ENCODE data around the gene ZNF546.

ZNF546 gene

GRCh38 chr19:39986643-39987042, 10.2 kb upstream of the ZNF546 start:
- Histone ChIP-seq H4K8ac (ENCODE audit: low read depth, low read length) (no peak overlapping the region), H3K4me3 (ENCODE audit: low read depth, low read length) (no peak overlapping the region), H3K4me2 (ENCODE audit: low read length) (no peak overlapping the region), H3K36me3 (ENCODE audit: control insufficient read depth in 1 of 2, insufficient read depth in 2 of 2, low read length in 2 of 2) (peaks cover 3 to 5% of the 10 kb centered on the region in 2 experiments), H3K79me2 (ENCODE audit: control insufficient read depth, insufficient read depth, low read length, poor library complexity) (no peaks in the 10 kb centered on the region), H2AK5ac (ENCODE audit: low read length) (no peak overlapping the region), H3K9me3 (ENCODE audit: insufficient read depth, low read depth, low read length) (no peaks in the 10 kb centered on the region), H3K27me3 (ENCODE audit: insufficient read depth, low read length) (no peaks in the 10 kb centered on the region), H3K79me1 (ENCODE audit: low read length) (no peaks in the 10 kb centered on the region), H3K23ac (ENCODE audit: low read length) (no peak overlapping the region), H2BK5ac (ENCODE audit: low read depth, low read length, poor library complexity) (no peak overlapping the region), H2BK120ac (ENCODE audit: insufficient read depth, low read length, poor library complexity) (no peak overlapping the region), H3K14ac (ENCODE audit: low read length) (no peak overlapping the region), H3K4ac (ENCODE audit: low read depth, low read length) (no peak overlapping the region), H4K91ac (ENCODE audit: low read depth, low read length) (no peak overlapping the region), H3K9ac (ENCODE audit: low read length) (no peak overlapping the region), H4K12ac (ENCODE audit: low read depth, low read length) (no peak overlapping the region), H3K27ac (ENCODE audit: low read depth, low read length) (no peak overlapping the region), H2AFZ (ENCODE audit: insufficient read depth, low read length, poor library complexity) (no peak overlapping the region), H2BK12ac (ENCODE audit: low read length) (no peak overlapping the region), H3K4me1 (ENCODE audit: control insufficient read depth in 1 of 2, insufficient read depth in 2 of 2, low read length in 2 of 2) (no peaks in the 10 kb centered on the region), H3K18ac (ENCODE audit: low read length) (no peak overlapping the region)
- no peak for DNase-seq

- Histone ChIP-seq H3K36me3 (ENCODE audit: control insufficient read depth in 1 of 2, insufficient read depth in 2 of 2, low read length in 2 of 2) (peaks cover 0 to 2% of the 10 kb centered on the region in 2 experiments), H3K79me1 (ENCODE audit: low read length) (no peaks in the 10 kb centered on the region), H3K4me2 (ENCODE audit: low read length) (no peak overlapping the region), H3K27ac (ENCODE audit: low read depth, low read length) (no peak overlapping the region), H4K91ac (ENCODE audit: low read depth, low read length) (no peak overlapping the region), H2BK120ac (ENCODE audit: insufficient read depth, low read length, poor library complexity) (no peak overlapping the region), H3K79me2 (ENCODE audit: control insufficient read depth, insufficient read depth, low read length, poor library complexity) (no peaks in the 10 kb centered on the region), H3K9me3 (ENCODE audit: insufficient read depth, low read depth, low read length) (no peaks in the 10 kb centered on the region), H3K27me3 (ENCODE audit: insufficient read depth, low read length) (no peaks in the 10 kb centered on the region), H3K4me1 (ENCODE audit: control insufficient read depth in 1 of 2, insufficient read depth in 2 of 2, low read length in 2 of 2) (no peaks in the 10 kb centered on the region), H3K4ac (ENCODE audit: low read depth, low read length) (no peak overlapping the region), H2BK12ac (ENCODE audit: low read length) (no peak overlapping the region), H3K4me3 (ENCODE audit: low read depth, low read length) (no peak overlapping the region), H2BK5ac (ENCODE audit: low read depth, low read length, poor library complexity) (no peak overlapping the region), H2AFZ (ENCODE audit: insufficient read depth, low read length, poor library complexity) (no peak overlapping the region), H3K9ac (ENCODE audit: low read length) (no peak overlapping the region), H4K12ac (ENCODE audit: low read depth, low read length) (no peak overlapping the region), H3K18ac (ENCODE audit: low read length) (no peak overlapping the region), H3K23ac (ENCODE audit: low read length) (no peak overlapping the region), H2AK5ac (ENCODE audit: low read length) (no peak overlapping the region), H3K14ac (ENCODE audit: low read length) (no peak overlapping the region), H4K8ac (ENCODE audit: low read depth, low read length) (no peak overlapping the region)
- no peak for DNase-seq
Observed at GRCh38 chr19:39987167-39987566, 9.7 kb upstream of the ZNF546 start.

- Histone ChIP-seq H3K36me3 (ENCODE audit: control insufficient read depth in 1 of 2, insufficient read depth in 2 of 2, low read length in 2 of 2) (peaks cover 0 to 2% of the 10 kb centered on the region in 2 experiments), H3K18ac (ENCODE audit: low read length) (no peak overlapping the region), H3K79me2 (ENCODE audit: control insufficient read depth, insufficient read depth, low read length, poor library complexity) (no peaks in the 10 kb centered on the region), H2BK12ac (ENCODE audit: low read length) (no peak overlapping the region), H3K23ac (ENCODE audit: low read length) (no peak overlapping the region), H3K4ac (ENCODE audit: low read depth, low read length) (no peak overlapping the region), H2AK5ac (ENCODE audit: low read length) (no peak overlapping the region), H3K4me3 (ENCODE audit: low read depth, low read length) (no peak overlapping the region), H3K4me1 (ENCODE audit: control insufficient read depth in 1 of 2, insufficient read depth in 2 of 2, low read length in 2 of 2) (no peaks in the 10 kb centered on the region), H3K4me2 (ENCODE audit: low read length) (no peak overlapping the region), H3K79me1 (ENCODE audit: low read length) (no peaks in the 10 kb centered on the region), H2AFZ (ENCODE audit: insufficient read depth, low read length, poor library complexity) (no peak overlapping the region), H3K9ac (ENCODE audit: low read length) (no peak overlapping the region), H3K27me3 (ENCODE audit: insufficient read depth, low read length) (no peaks in the 10 kb centered on the region), H3K27ac (ENCODE audit: low read depth, low read length) (no peak overlapping the region), H4K91ac (ENCODE audit: low read depth, low read length) (no peak overlapping the region), H4K12ac (ENCODE audit: low read depth, low read length) (no peak overlapping the region), H2BK120ac (ENCODE audit: insufficient read depth, low read length, poor library complexity) (no peak overlapping the region), H2BK5ac (ENCODE audit: low read depth, low read length, poor library complexity) (no peak overlapping the region), H4K8ac (ENCODE audit: low read depth, low read length) (no peak overlapping the region), H3K14ac (ENCODE audit: low read length) (no peak overlapping the region), H3K9me3 (ENCODE audit: insufficient read depth, low read depth, low read length) (no peaks in the 10 kb centered on the region)
- DNase-seq: no peak
- no CpG with 5 or more reads among the region's 1 CpG for WGBS (ENCODE audit: extremely low coverage, insufficient coverage, insufficient read length)
Observed at GRCh38 chr19:39987596-39987995, 9.3 kb upstream of the ZNF546 start.

DNA sequence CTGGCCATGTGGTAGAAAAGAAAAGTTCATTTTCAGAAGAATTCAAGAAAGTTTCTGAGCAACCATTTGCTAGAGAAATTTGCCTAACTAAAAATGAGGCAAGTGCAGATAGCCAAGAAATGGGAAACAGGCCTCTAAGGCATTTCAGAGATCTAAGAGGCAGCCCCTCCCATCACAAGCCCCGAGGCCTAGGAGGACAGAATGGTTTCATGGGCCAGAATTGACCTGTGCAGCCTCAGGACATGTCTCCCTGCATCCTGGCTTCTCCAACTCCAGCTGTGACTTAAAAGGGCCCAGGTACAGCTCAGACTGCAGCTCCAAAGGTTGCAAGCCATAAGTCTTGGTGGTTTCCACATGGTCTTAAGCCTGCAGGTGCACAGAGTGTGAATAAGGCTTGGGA, 3.3 kb upstream of the ZNF546 start:
- no peak overlapping the region for H2BK12ac ChIP-seq (ENCODE audit: low read length)
- H3K4ac ChIP-seq (ENCODE audit: low read depth, low read length): no peak overlapping the region

GRCh38 chr19:39994361-39994760, 2.5 kb upstream of the ZNF546 start:
- Histone ChIP-seq H3K23ac (ENCODE audit: low read length) (no peak overlapping the region), H3K79me2 (ENCODE audit: control insufficient read depth, insufficient read depth, low read length, poor library complexity) (peaks cover 6% of the 10 kb centered on the region), H2BK12ac (ENCODE audit: low read length) (no peak overlapping the region), H3K9me3 (ENCODE audit: insufficient read depth, low read depth, low read length) (peaks cover 6% of the 10 kb centered on the region), H3K18ac (ENCODE audit: low read length) (no peak overlapping the region), H4K8ac (ENCODE audit: low read depth, low read length) (no peak overlapping the region), H3K27me3 (ENCODE audit: insufficient read depth, low read length) (no peaks in the 10 kb centered on the region), H2AK5ac (ENCODE audit: low read length) (no peak overlapping the region), H4K12ac (ENCODE audit: low read depth, low read length) (no peak overlapping the region), H3K9ac (ENCODE audit: low read length) (no peak overlapping the region), H3K27ac (ENCODE audit: low read depth, low read length) (no peak overlapping the region), H3K36me3 (ENCODE audit: control insufficient read depth in 1 of 2, insufficient read depth in 2 of 2, low read length in 2 of 2) (peaks cover 3 to 4% of the 10 kb centered on the region in 2 experiments), H4K91ac (ENCODE audit: low read depth, low read length) (no peak overlapping the region), H3K4me1 (ENCODE audit: control insufficient read depth in 1 of 2, insufficient read depth in 2 of 2, low read length in 2 of 2) (peaks cover 6 to 7% of the 10 kb centered on the region in 2 experiments), H3K4ac (ENCODE audit: low read depth, low read length) (no peak overlapping the region), H3K79me1 (ENCODE audit: low read length) (peaks cover 7% of the 10 kb centered on the region), H3K4me2 (ENCODE audit: low read length) (no peak overlapping the region), H3K14ac (ENCODE audit: low read length) (no peak overlapping the region), H3K4me3 (ENCODE audit: low read depth, low read length) (no peak overlapping the region), H2BK120ac (ENCODE audit: insufficient read depth, low read length, poor library complexity) (no peak overlapping the region), H2AFZ (ENCODE audit: insufficient read depth, low read length, poor library complexity) (no peak overlapping the region), H2BK5ac (ENCODE audit: low read depth, low read length, poor library complexity) (no peak overlapping the region)
- DNase-seq: no peak

More for the DNA sequence above, 3.3 kb upstream of the ZNF546 start:
- no peak overlapping the region for H4K91ac ChIP-seq (ENCODE audit: low read depth, low read length)
- no peak overlapping the region for H3K18ac ChIP-seq (ENCODE audit: low read length)
- peaks cover 7% of the 10 kb centered on the region for H3K79me1 ChIP-seq (ENCODE audit: low read length)
- H3K4me1 ChIP-seq (ENCODE audit: control insufficient read depth in 1 of 2, insufficient read depth in 2 of 2, low read length in 2 of 2): peaks cover 6 to 7% of the 10 kb centered on the region in 2 experiments
- no peak overlapping the region for H3K9ac ChIP-seq (ENCODE audit: low read length)
- H4K8ac ChIP-seq (ENCODE audit: low read depth, low read length): no peak overlapping the region
- no peak overlapping the region for H3K27ac ChIP-seq (ENCODE audit: low read depth, low read length)
- H3K23ac ChIP-seq (ENCODE audit: low read length): no peak overlapping the region
- no peak overlapping the region for H3K14ac ChIP-seq (ENCODE audit: low read length)
- no peak for DNase-seq
- H2AFZ ChIP-seq (ENCODE audit: insufficient read depth, low read length, poor library complexity): no peak overlapping the region
- H3K4me3 ChIP-seq (ENCODE audit: low read depth, low read length): no peak overlapping the region
- no peak overlapping the region for H3K4me2 ChIP-seq (ENCODE audit: low read length)
- H2BK120ac ChIP-seq (ENCODE audit: insufficient read depth, low read length, poor library complexity): no peak overlapping the region
- H2BK5ac ChIP-seq (ENCODE audit: low read depth, low read length, poor library complexity): no peak overlapping the region
- H3K9me3 ChIP-seq (ENCODE audit: insufficient read depth, low read depth, low read length): peaks cover 6% of the 10 kb centered on the region
- peaks cover 6% of the 10 kb centered on the region for H3K79me2 ChIP-seq (ENCODE audit: control insufficient read depth, insufficient read depth, low read length, poor library complexity)
- no CpG with 5 or more reads among the region's 1 CpG for WGBS (ENCODE audit: extremely low coverage, insufficient coverage, insufficient read length)
- H2AK5ac ChIP-seq (ENCODE audit: low read length): no peak overlapping the region
- peaks cover 3 to 4% of the 10 kb centered on the region in 2 experiments for H3K36me3 ChIP-seq (ENCODE audit: control insufficient read depth in 1 of 2, insufficient read depth in 2 of 2, low read length in 2 of 2)
- H4K12ac ChIP-seq (ENCODE audit: low read depth, low read length): no peak overlapping the region
- no peaks in the 10 kb centered on the region for H3K27me3 ChIP-seq (ENCODE audit: insufficient read depth, low read length)
